Esophagus squamous epithelium (tissue), 5 donors: ENCODE data around the gene RNASE1. TPM values are rescaled to one million over a fixed set of nuclear protein-coding genes. Genes with fewer than 3 reads are reported as not detected.
A peak's percentile ranks its signal among the peaks of the same experiment; 100 is the strongest.

Experiments
- DNase-seq: peaks from one replicate; lab custom pipeline; 2025; lab: John Stamatoyannopoulos, UW
- H3K27ac ChIP-seq, 4 donors: fragments of 200-600 bp; sonication (generic); one replicate each; pipeline ENCODE4 v1.5.1; 2016 to 2019; ENCODE audit warnings: mild to moderate bottlenecking in 1 of 4
- H3K27me3 ChIP-seq, 4 donors: fragments of 200-600 bp; sonication (generic); 1 replicate in 3 of 4; 2 replicates in 1 of 4; pipeline versions ENCODE4 v1.5.1 to v1.6.0; 2017 to 2021; ENCODE audit warnings: antibody characterized with exemption in 1 of 4
- H3K36me3 ChIP-seq, 3 donors: fragments of 200-600 bp; sonication (generic); one replicate each; pipeline ENCODE4 v1.5.1; 2016 to 2019
- H3K4me1 ChIP-seq, 3 donors: fragments of 200-600 bp; sonication (generic); one replicate each; pipeline ENCODE4 v1.5.1; 2017 to 2019
- H3K4me3 ChIP-seq, 4 donors: fragments of 200-600 bp; sonication (generic); 1 replicate in 3 of 4; 2 replicates in 1 of 4; pipeline ENCODE4 v1.5.1; 2016 to 2019; ENCODE audit warnings: mild to moderate bottlenecking in 2 of 4, moderate library complexity in 1 of 4
- H3K9me3 ChIP-seq, 3 donors: fragments of 200-600 bp; sonication (generic); one replicate each; pipeline ENCODE4 v1.5.1; 2016 to 2019
- CTCF ChIP-seq, 6 experiments: fragments of 450-650 bp in 4 of 6; fragments of 200-600 bp in 2 of 6; sonication (generic) in 2 of 6; IDR thresholded peaks; one replicate each; pipeline ENCODE4 v1.5.1; 2016 to 2019; ENCODE audit warnings: antibody characterized with exemption in 6 of 6, mild to moderate bottlenecking in 4 of 6, moderate library complexity in 4 of 6
- POLR2A ChIP-seq, 4 donors: fragments of 450-650 bp; IDR thresholded peaks; one replicate each; pipeline ENCODE4 v1.6.1; 2017; ENCODE audit warnings: antibody characterized with exemption in 4 of 4, mild to moderate bottlenecking in 4 of 4, moderate library complexity in 3 of 4
- WGBS, 2 donors: methylation state at CpG; one replicate each; pipeline ENCODE4 v1.1.5; 2018; 5-methylcytosine and 5-hydroxymethylcytosine counted together
- intact Hi-C: fragments of 100-400 bp; cut with DNase I; formaldehyde crosslinking; loops from one replicate; pipeline ENCODE4 v1.15.0; 2022
- total RNA-seq, 4 donors: library from RNA; depleted of rRNA; stranded (reverse); fragments of >200 nt; gene quantifications; one replicate each; pipeline ENCODE4 v1.1.0, GENCODE V29; 2016
- donor health status: DM: yes; HTN: yes; CAD: no.

Gene RNASE1
- 100 to 1,000 TPM in 2 of 4 donors, 10 to 100 TPM in 2; 12.0 to 297 (median 61.0) TPM for total RNA-seq

- Histone ChIP-seq H3K27ac (peak within 1 kb of the TSS; percentile 46 to 85 (median 66)), H3K4me3 (peak within 1 kb of the TSS in 3 of 4 donors; percentile 30 to 58 (median 33)), H3K36me3 (no peaks in the 10 kb centered on the region), H3K9me3 (no peaks in the 10 kb centered on the region), H3K27me3 (peaks cover 0 to 17% (median 0%) of the 10 kb centered on the region in 4 donors), H3K4me1 (peaks cover 0 to 24% (median 0%) of the 10 kb centered on the region in 3 donors)
- intact Hi-C loops = no loop called here
- no peak for TF ChIP-seq CTCF (IDR thresholded peaks at IDR 0.05)
- TF ChIP-seq POLR2A (IDR thresholded peaks at IDR 0.05) = peak in 1 of 4 donors; percentile 37
- no peak for DNase-seq
- 52 to 53% methylated on average over 11 of the region's 11 CpGs for WGBS, 2 donors
Measured at GRCh38 chr14:20802341-20803084, at the start of gene RNASE1. Gene RNASE1 (minus strand): TSS chr14:20802844. CDS start chr14:20802068, 776 bp downstream.

GRCh38 chr14:20848955-20849570 lies 46.4 kb upstream of the RNASE1 start:
- 22 to 46% methylated on average over 3 of the region's 4 CpGs for WGBS, 2 donors
- Histone ChIP-seq H3K36me3 (no peaks in the 10 kb centered on the region), H3K4me3 (no peak overlapping the region), H3K9me3 (no peaks in the 10 kb centered on the region), H3K27ac (no peak overlapping the region), H3K27me3 (peaks cover 0 to 10% (median 0%) of the 10 kb centered on the region in 4 donors), H3K4me1 (no peaks in the 10 kb centered on the region)
- TF ChIP-seq CTCF (IDR thresholded peaks at IDR 0.05) = no peak
- intact Hi-C loops = no loop called here
- DNase-seq = no peak

- Histone ChIP-seq H3K36me3 (no peaks in the 10 kb centered on the region), H3K9me3 (no peaks in the 10 kb centered on the region), H3K27me3 (peaks cover 0 to 10% (median 0%) of the 10 kb centered on the region in 4 donors), H3K27ac (no peak overlapping the region), H3K4me1 (no peaks in the 10 kb centered on the region), H3K4me3 (no peak overlapping the region)
- 26 to 76% methylated on average over 6 to 9 of the region's 9 CpGs for WGBS, 2 donors
- no peak for DNase-seq
- TF ChIP-seq CTCF (IDR thresholded peaks at IDR 0.05) (no peak), POLR2A (IDR thresholded peaks at IDR 0.05) (no peak)
- intact Hi-C loops = no loop called here
Measured at GRCh38 chr14:20848316-20848954, 45.8 kb upstream of the RNASE1 start.

- H3K36me3 ChIP-seq = no peaks in the 10 kb centered on the region
- intact Hi-C loops = no loop called here
- no peak overlapping the region for H3K4me3 ChIP-seq
- H3K27me3 ChIP-seq = peaks cover 0 to 10% (median 0%) of the 10 kb centered on the region in 4 donors
- WGBS, 2 donors = 78 to 84% methylated on average over 6 of the region's 6 CpGs
- H3K9me3 ChIP-seq = no peaks in the 10 kb centered on the region
- no peak for DNase-seq
- no peaks in the 10 kb centered on the region for H3K4me1 ChIP-seq
- no peak overlapping the region for H3K27ac ChIP-seq
- no peak for TF ChIP-seq POLR2A (IDR thresholded peaks at IDR 0.05)
- TF ChIP-seq CTCF (IDR thresholded peaks at IDR 0.05) = no peak
Measured at GRCh38 chr14:20846560-20846959, 43.9 kb upstream of the RNASE1 start.

GRCh38 chr14:20841096-20841495 lies 38.5 kb upstream of the RNASE1 start:
- Histone ChIP-seq H3K9me3 (no peaks in the 10 kb centered on the region), H3K27ac (no peak overlapping the region), H3K4me3 (no peak overlapping the region), H3K4me1 (no peaks in the 10 kb centered on the region), H3K27me3 (no peaks in the 10 kb centered on the region), H3K36me3 (no peaks in the 10 kb centered on the region)
- DNase-seq = no peak
- TF ChIP-seq CTCF (IDR thresholded peaks at IDR 0.05) = no peak
- TF ChIP-seq POLR2A (IDR thresholded peaks at IDR 0.05) = no peak
- intact Hi-C loops = no loop called here
